ENCODE measurements around the gene TANGO2.

DNA sequence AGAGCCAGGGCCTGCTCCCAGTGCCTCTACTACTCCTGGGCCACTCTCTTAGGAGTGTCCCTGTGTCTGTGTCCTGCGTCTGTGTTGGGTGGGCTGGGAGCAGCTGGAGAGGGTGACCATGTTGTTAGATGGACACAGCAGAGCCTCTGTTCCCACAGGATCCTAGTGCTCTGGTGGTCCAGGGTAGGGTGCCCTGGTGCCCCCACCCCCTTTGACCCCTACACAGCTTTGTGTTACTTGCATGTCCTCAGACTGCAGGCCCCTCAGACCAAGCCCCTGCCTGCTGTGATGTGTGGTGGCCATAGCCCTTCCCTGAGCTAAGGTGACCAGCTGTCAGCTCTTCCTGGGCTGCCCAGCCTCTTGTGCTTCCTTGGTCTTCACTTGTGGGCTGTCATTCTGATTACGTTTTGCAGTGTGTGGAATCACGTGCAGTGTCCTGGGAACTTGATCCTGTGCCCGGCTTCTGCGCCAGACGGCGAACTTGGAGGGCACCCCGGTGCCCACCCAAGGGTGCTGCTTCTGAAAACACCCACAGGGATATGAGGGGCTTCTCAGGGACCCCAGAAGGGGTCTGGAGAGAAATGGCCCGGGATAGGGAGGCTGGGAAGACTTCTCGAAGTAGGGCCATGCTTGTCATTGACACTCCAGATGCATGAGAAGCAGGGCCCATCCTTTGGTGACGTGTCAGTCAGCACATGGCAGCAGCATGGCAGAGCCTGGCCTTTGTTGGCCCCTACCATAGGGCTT, 1.5 kb downstream of the TANGO2 start:
- TF ChIP-seq, protein P1, sequence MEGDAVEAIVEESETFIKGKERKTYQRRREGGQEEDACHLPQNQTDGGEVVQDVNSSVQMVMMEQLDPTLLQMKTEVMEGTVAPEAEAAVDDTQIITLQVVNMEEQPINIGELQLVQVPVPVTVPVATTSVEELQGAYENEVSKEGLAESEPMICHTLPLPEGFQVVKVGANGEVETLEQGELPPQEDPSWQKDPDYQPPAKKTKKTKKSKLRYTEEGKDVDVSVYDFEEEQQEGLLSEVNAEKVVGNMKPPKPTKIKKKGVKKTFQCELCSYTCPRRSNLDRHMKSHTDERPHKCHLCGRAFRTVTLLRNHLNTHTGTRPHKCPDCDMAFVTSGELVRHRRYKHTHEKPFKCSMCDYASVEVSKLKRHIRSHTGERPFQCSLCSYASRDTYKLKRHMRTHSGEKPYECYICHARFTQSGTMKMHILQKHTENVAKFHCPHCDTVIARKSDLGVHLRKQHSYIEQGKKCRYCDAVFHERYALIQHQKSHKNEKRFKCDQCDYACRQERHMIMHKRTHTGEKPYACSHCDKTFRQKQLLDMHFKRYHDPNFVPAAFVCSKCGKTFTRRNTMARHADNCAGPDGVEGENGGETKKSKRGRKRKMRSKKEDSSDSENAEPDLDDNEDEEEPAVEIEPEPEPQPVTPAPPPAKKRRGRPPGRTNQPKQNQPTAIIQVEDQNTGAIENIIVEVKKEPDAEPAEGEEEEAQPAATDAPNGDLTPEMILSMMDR (IDR thresholded peaks at IDR 0.05) = no peak
- TF ChIP-seq EZH2 (IDR thresholded peaks at IDR 0.05; ENCODE audit: borderline replicate concordance, insufficient read depth, low read depth, low read length, poor library complexity, severe bottlenecking) = no peak

All from B cell (primary cell).